Erythroblast (primary cell): ENCODE data around the gene MSI2.

ENCODE experiments used
- GATA1 ChIP-seq: IDR thresholded peaks from 2 replicates; pipeline ENCODE4 v1.6.1; 2011; ENCODE audit warnings: low read depth, mild to moderate bottlenecking, control low read depth, low read length, moderate library complexity
- POLR2A ChIP-seq: IDR thresholded peaks from 2 replicates; pipeline ENCODE4 v1.6.1; 2011; ENCODE audit warnings: mild to moderate bottlenecking, low read length

GRCh38 chr17:57363998-57364643, 107.8 kb downstream of the MSI2 start:
- TF ChIP-seq POLR2A = no peak
- no peak for TF ChIP-seq GATA1
